ENCODE measurements around the gene PKM.

DNA sequence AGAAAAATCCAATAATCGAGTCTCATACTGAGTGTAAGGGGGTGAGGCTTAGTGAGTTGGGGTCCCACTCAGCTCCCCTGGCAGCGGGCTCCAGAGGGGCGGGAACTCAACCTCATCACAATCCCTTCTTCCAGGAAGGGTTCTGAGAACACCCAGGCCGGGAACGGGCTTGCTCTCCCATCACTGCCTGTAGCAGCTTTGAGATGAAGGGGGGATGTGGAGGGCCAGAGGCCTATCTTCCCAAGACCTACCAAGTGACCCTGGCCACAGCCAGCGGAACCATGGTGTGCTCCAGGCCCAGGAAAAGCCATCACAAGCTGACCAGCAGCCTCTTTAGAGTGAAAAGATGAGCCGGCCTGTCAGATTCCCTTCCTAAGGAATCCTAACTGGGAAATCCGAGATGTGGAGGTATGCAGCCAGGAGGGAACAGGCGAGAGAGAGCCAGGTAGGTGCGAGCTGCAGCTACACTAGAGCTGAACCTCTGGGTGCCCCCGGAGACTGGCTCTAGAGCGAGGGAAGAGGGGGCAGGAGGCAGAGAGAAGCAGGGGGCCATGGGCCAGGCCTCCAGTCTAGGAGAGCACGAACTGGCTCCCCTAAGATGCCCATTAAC, 51.9 kb downstream of the PKM start:
- no peak for TF ChIP-seq GATA2 (IDR thresholded peaks at IDR 0.05; ENCODE audit: low read depth, low read length)
- TF ChIP-seq GATA3 (IDR thresholded peaks at IDR 0.05; ENCODE audit: low read depth, low read length), result no peak
